ENCODE results near the gene PDZRN4.
"Not testable (repeated sequence)": the region's sequence is repeated elsewhere in the genome, so short reads cannot be mapped to it uniquely, and the experiment has no call there.

The PDZRN4 gene

DNA sequence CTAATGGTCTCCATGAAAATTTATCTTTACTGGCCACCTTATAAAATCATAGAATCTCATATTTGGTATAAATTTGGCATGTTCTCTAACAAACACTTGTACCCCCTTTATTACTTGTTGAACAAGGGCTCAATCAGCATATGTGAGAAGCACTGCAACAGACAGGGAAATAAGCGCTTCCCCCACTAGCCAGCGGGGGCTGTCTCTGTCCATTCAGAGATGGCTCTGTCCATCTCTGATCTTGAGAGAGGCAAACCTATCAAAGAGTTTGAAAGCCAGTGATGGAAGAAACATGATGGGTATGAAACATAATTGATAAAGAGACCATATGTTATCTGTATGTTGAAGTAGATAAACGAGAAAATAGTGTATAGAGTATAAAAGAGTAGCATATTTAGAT, 326.8 kb downstream of the PDZRN4 start:
- no peak for DNase-seq

DNA sequence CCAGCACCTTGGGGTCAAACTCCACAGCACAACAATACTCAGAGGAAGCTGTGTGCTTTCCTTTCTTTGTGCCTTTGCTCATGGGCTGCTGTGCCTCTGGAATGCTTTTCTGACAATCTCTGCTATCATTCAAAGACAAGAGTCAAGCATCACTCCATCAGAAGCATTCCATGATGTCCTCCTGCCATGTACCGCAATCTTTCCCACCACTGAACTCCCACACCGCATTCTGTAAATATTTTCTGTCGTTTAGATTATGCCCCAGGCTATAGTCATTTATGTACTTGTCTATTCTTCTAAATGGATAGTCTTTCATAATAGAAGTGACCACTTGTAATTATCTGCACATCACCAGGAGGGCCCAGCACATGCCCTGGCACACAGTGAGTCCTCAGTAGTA, 327.8 kb downstream of the PDZRN4 start:
- DNase-seq, result no peak

DNA sequence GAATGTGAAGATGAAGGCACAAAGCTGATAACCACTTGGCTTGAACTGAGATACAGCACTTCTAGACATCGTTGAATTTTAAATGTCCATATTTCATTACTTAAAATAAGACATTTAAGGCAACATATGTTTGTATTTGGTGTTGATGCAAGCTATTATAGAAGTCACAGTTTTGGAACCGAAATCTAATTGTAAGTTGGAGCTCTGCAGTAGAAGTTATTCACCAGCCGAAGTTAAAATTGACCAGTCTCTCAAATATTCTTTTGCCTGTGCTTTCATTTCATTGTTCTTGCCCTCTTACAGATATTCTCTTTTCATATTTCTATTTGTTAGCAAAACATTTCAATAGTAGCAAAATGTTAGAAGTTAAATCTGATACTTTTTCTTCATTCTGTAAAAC, 332.7 kb downstream of the PDZRN4 start:
- DNase-seq, result no peak

GRCh38 chr12:41521872-41522379, 333.8 kb downstream of the PDZRN4 start:
- no peak for DNase-seq

- no peak for DNase-seq
These were observed 338.9 kb downstream of the PDZRN4 start for GRCh38 chr12:41527062-41527461.

- DNase-seq, result no peak
These were observed 339.5 kb downstream of the PDZRN4 start for GRCh38 chr12:41527534-41528116.

- no peak for DNase-seq
These were observed 340.8 kb downstream of the PDZRN4 start for GRCh38 chr12:41528874-41529273.

DNA sequence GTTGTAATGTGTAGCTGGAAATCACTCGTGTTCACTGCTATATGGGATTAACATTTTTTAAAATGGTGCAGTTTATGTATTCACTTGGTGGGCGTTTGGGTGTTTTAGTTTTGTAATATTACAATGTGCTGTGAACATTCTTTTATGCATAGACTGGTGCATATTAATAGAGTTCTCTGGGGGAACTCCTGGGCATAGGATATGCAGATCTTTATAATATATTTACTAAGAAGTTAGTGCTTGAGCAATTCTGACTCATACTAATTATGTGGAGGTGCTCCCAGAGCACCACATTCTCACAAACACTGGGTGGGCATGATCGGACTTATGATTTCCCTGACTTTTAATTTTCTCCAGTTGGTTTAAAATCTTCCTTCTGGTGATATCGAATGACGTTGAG, 342.3 kb downstream of the PDZRN4 start:
- no peak for DNase-seq

- DNase-seq, result no peak
These were observed 343.2 kb downstream of the PDZRN4 start for GRCh38 chr12:41531147-41531829.

GRCh38 chr12:41532072-41532471, 344.0 kb downstream of the PDZRN4 start:
- DNase-seq, result no peak

GRCh38 chr12:41536813-41537490, 348.8 kb downstream of the PDZRN4 start:
- no peak for DNase-seq

GRCh38 chr12:41537522-41537921, 349.4 kb downstream of the PDZRN4 start:
- no peak for DNase-seq

GRCh38 chr12:41545761-41546160, 357.6 kb downstream of the PDZRN4 start:
- DNase-seq, result no peak

DNA sequence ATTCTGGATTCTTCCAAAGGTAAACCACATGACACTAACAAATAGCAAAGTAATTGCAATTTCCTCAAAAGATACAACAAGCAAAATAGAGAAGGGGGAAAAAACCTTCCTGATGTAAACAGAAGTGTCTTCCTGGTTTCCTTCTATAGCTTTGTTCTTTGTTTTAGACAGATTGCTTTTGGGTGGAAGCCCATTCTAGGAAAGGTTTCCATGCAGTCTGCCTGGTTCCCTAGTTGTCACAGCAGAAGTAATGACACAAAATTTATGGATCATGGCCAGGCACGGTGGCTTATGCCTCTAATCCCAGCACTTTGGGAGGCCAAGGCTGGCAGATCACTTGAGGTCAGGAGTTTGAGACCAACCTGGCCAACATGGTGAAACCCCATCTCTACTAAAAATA, 359.0 kb downstream of the PDZRN4 start:
- not testable (repeated sequence) for DNase-seq

GRCh38 chr12:41548926-41549325, 360.8 kb downstream of the PDZRN4 start:
- DNase-seq, result no peak

DNA sequence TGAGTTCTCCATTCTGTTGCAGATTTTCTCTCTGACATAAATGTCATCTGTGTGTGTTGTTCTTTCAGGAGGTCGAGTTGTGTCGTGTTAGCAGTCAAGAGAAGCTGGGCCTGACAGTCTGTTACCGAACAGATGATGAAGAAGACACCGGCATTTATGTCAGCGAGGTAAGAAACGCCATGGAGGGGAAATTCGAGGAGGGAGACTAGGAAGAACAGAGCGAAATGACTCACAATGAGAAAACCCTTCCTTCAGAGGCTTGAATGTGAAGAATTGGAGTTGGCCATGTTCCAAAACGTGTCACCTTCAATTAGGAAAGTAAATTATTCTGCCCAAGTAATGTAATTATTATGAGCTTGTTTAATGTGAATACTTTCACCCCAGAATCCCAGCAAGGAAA, 364.5 kb downstream of the PDZRN4 start:
- DNase-seq, result no peak

- DNase-seq, result no peak
These were observed 368.1 kb downstream of the PDZRN4 start for GRCh38 chr12:41556176-41556575.

- no peak for DNase-seq
These were observed 369.2 kb downstream of the PDZRN4 start for GRCh38 chr12:41557344-41557743.

DNA sequence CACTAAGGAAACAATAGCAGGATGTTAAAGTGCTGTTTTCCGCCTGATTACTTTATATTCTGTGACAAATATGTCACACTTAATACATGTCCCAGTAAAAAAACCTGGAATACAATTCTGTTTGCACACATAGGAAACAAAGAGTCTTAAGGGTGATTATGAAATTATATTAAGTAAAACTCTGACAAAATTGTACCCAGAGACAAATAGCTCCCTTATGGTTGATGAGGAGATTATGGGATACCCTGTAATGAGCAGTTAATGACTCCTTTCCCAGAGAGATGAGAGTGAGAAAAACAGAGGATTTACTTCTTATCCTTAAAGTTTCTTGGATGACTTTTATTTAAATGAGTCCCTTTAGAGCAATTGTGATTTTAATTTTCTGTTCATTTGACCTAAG, 370.6 kb downstream of the PDZRN4 start:
- DNase-seq, result no peak

DNA sequence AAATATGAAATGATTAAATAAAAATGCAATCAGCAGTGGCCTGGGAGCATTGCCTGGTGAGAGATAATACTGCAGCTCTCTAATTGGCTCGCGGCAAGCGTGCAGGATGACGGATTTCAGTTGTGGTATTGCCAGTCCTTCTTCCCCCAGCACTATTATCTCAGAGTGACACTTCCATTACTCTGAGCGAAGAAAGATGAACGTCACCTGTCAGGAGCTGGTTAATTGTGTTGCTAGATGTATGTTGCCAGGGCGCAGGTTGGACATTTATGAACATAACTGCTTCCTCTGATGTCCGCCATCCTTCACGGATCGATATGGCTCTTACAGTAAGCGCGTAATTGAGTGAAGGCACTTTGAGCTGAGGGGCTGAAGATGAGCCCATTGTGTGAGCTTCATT, 374.9 kb downstream of the PDZRN4 start:
- no peak for DNase-seq

DNA sequence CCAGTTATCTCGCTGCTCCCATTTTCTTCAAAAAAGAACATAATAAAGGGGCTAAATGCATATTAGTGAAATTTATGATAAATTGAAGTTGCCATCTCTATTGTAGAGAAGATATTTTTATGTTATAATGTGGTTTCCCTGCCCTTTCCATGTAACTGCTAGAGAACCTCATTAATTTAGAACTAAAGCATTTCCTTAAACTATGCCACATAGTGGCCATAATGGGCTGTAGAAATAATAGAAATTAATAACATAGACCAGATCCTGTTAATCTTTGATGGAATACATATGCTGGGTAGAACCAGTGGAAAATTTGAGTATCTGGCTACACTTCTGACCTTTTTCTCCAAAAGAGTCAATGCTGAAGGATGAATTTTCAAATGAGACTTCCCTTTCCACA, 376.7 kb downstream of the PDZRN4 start:
- no peak for DNase-seq

- no peak for DNase-seq
These were observed 378.6 kb downstream of the PDZRN4 start for GRCh38 chr12:41566703-41567102.

- no peak for DNase-seq
These were observed 385.3 kb downstream of the PDZRN4 start for GRCh38 chr12:41573445-41573844.

GRCh38 chr12:41576925-41577324, 388.8 kb downstream of the PDZRN4 start:
- no peak for DNase-seq

Measured in NCI-H2107 (cell line).